Measurements from ENCODE around the gene CNGA1. TPM values are rescaled to one million over a fixed set of nuclear protein-coding genes. Genes with fewer than 3 reads are reported as not detected.

Gene CNGA1
- total and polyA plus RNA-seq, 2 donors (not counting 3 experiments of a cell fraction or from before 2014, with no cell fraction given): not detected

GRCh38 chr4:48022192-48022799, 5.8 kb upstream of the CNGA1 start:
- no TSS peak for BruUV-seq (replicated peaks)
- Histone ChIP-seq H3K36me3 (ENCODE audit: control insufficient read depth in 2 of 2, extremely low read depth in 1 of 2, insufficient read depth in 2 of 2, low read length in 2 of 2) (no peaks in the 10 kb centered on the region), H3K9ac (replicated peaks; ENCODE audit: extremely low read depth, insufficient read depth, low read length) (no peak overlapping the region), H3K4me3 (replicated peaks in 1 of 3; ENCODE audit: insufficient read depth in 1 of 3, low read depth in 1 of 3, low read length in 3 of 3) (no peak overlapping the region), H3K79me2 (ENCODE audit: control insufficient read depth, insufficient read depth, low read length) (no peaks in the 10 kb centered on the region), H3K9me1 (replicated peaks; ENCODE audit: control insufficient read depth, extremely low read depth, insufficient read depth, low read length) (no peaks in the 10 kb centered on the region), H2AFZ (ENCODE audit: low read depth, low read length) (no peak overlapping the region), H3K27ac (ENCODE audit: insufficient read depth, low read depth, low read length) (no peak overlapping the region), H3K4me1 (ENCODE audit: control insufficient read depth, extremely low read depth, insufficient read depth, low read length) (no peaks in the 10 kb centered on the region), H3K9me3 (replicated peaks; ENCODE audit: control insufficient read depth, insufficient read depth, low read length) (no peaks in the 10 kb centered on the region), H4K20me1 (replicated peaks; ENCODE audit: control insufficient read depth, extremely low read depth, insufficient read depth, low read length) (no peaks in the 10 kb centered on the region), H3K4me2 (ENCODE audit: insufficient read depth, low read length) (no peak overlapping the region), H3K27me3 (ENCODE audit: control insufficient read depth in 2 of 2, insufficient read depth in 2 of 2, low read length in 2 of 2) (peaks cover 0 to 4% of the 10 kb centered on the region in 2 experiments)
- FAIRE-seq: no peak
- ChIA-PET CTCF (interaction anchor here (1.6 kb wide), 1 partner anchor 12 kb away, joined by 5 read pairs; no protein-coding TSS in a partner anchor), POLR2A (no interaction called here)
- dilution Hi-C loops (cut with MboI; ENCODE audit: extremely low pct_ligation_motif_present, low sequenced_read_pairs): no loop called here
- intact Hi-C loops (cut with micrococcal nuclease): no loop called here
- TF ChIP-seq EZH2 (IDR thresholded peaks at IDR 0.05; ENCODE audit: borderline replicate concordance, low read depth, low read length, severe bottlenecking): no peak
- no peak for TF ChIP-seq JUN (IDR thresholded peaks at IDR 0.05; ENCODE audit: borderline replicate concordance, insufficient read depth, insufficient read length, low read depth)
- TF ChIP-seq MAX (IDR thresholded peaks at IDR 0.05; ENCODE audit: insufficient read depth, insufficient read length): no peak
- TF ChIP-seq GATA2 (IDR thresholded peaks at IDR 0.05; ENCODE audit: insufficient read depth, insufficient read length, low read depth, low read length): no peak
- no peak for TF ChIP-seq POLR2AphosphoS5 (IDR thresholded peaks at IDR 0.05; ENCODE audit: insufficient read depth, low read depth, low read length)
- TF ChIP-seq POLR2A (IDR thresholded peaks at IDR 0.05; ENCODE audit: low read depth, low read length): no peak
- TF ChIP-seq CTCF (IDR thresholded peaks at IDR 0.05; ENCODE audit: extremely low read depth in 1 of 2, insufficient read depth in 1 of 2, low read depth in 1 of 2, low read length in 2 of 2): no peak
- TF ChIP-seq FOS (IDR thresholded peaks at IDR 0.05; ENCODE audit: borderline replicate concordance, insufficient read depth, low read length): no peak
- TF ChIP-seq MYC (IDR thresholded peaks at IDR 0.05; ENCODE audit: low read depth, low read length): no peak
- no peak for DNase-seq (ENCODE audit: low read depth, low spot score)
